Hepatocyte (in vitro differentiated cells): ENCODE results near the gene MYBPC2.

ENCODE experiments used
- EZH2 ChIP-seq: fragments of 200-600 bp; sonication (generic); IDR thresholded peaks from 2 replicates; pipeline ENCODE4 v1.6.1; 2016; ENCODE audit warnings: antibody characterized with exemption, mild to moderate bottlenecking, borderline replicate concordance
- EZH2phosphoT487 ChIP-seq: fragments of 200-600 bp; sonication (generic); IDR thresholded peaks from one replicate; pipeline ENCODE4 v1.6.1; 2018; ENCODE audit warnings: antibody characterized with exemption, mild to moderate bottlenecking, low read depth, moderate library complexity; ENCODE audit not compliant: unreplicated experiment, severe bottlenecking
- TF ChIP-seq, protein P1 (sequence below): fragments of 200-600 bp; sonication (generic); IDR thresholded peaks from 2 replicates; pipeline ENCODE4 v1.5.1; 2016; ENCODE audit warnings: antibody characterized with exemption, mild to moderate bottlenecking; ENCODE audit not compliant: poor library complexity

GRCh38 chr19:50496189-50497021 is 63.7 kb downstream of the MYBPC2 start:
- TF ChIP-seq, protein P1, sequence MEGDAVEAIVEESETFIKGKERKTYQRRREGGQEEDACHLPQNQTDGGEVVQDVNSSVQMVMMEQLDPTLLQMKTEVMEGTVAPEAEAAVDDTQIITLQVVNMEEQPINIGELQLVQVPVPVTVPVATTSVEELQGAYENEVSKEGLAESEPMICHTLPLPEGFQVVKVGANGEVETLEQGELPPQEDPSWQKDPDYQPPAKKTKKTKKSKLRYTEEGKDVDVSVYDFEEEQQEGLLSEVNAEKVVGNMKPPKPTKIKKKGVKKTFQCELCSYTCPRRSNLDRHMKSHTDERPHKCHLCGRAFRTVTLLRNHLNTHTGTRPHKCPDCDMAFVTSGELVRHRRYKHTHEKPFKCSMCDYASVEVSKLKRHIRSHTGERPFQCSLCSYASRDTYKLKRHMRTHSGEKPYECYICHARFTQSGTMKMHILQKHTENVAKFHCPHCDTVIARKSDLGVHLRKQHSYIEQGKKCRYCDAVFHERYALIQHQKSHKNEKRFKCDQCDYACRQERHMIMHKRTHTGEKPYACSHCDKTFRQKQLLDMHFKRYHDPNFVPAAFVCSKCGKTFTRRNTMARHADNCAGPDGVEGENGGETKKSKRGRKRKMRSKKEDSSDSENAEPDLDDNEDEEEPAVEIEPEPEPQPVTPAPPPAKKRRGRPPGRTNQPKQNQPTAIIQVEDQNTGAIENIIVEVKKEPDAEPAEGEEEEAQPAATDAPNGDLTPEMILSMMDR = no peak
- no peak for TF ChIP-seq EZH2
- no peak for TF ChIP-seq EZH2phosphoT487
